HG02610 (cell line): ENCODE data around the gene MSMO1.
A peak's percentile ranks its signal among the peaks of the same experiment; 100 is the strongest.
"Not testable (repeated sequence)": the region's sequence is repeated elsewhere in the genome, so short reads cannot be mapped to it uniquely, and the experiment has no call there.

Experiments
- ATAC-seq: cut with Tn5 transposase; IDR thresholded peaks from one replicate; pipeline ENCODE4 v1.9.1; 2021; ENCODE audit warnings: mild to moderate bottlenecking, moderate library complexity; ENCODE audit not compliant: unreplicated experiment

Gene MSMO1

DNA sequence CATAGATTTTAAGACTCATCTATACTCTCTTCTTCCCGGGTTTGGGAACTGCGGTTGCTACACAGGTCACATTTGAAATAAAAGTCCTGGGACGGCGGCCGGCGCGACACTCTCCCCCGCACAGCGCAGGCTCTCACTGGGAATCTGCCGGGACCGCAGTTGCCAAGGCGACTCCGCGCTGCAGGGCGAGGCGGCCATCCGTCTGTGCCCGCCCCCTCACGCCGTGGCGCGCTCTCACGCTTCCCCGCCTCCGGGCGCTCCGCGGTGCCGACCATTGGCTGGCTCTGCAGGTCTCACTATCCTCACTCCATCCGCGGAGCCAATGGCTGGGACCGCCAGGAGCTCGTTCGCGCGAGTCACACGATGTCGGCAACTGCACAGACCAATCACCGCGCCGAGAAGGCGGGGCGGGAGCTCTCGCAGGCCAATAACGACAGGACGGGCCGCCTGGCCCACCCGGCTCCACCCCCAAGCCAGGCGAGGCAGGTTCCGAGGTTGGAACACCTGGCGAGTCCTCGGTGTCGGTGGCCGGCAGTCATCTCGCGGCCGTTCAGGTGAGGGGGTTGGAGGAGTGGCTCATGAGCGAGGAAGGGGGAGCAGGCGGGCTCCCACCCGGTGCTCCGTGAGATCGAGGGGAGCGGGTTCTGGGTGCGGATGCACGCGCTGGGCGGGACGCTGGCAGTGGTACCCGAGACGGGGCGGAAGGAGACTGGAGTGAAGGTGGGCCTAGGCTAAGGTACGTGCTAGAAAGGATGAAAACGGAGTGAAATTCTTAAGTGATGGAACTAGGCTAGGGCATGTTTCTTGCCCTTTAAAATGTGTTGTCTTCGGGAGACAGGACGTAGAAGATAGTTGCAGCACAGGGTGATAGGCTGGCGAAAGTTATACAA lies at the start of gene MSMO1:
Gene MSMO1, plus strand, starts transcription at position 459 of the 890 bp plus-strand sequence. CDS start 5,702 bp downstream, outside the sequence.
- peak; percentile 98 for ATAC-seq

DNA sequence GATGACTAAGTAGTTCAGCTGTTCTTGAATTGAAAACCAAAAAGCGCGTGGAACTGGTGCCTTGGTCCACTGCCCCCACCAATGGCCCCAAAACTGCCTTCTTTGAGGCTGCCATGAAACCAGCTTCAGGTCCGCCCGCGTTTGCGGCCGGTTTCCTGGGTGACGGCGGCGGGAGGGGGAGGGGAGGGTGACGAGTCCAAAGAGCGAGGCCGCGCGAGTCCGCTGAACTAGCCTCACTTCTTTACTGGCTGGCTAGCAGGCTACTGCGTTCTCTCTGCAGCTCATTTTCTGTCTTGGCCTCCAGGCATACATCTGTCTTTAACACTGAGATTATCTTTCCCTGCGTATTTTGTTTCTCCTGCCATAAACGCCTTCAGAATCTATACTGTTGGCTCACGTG lies 47.9 kb upstream of the MSMO1 start:
- ATAC-seq, result not testable (repeated sequence)

DNA sequence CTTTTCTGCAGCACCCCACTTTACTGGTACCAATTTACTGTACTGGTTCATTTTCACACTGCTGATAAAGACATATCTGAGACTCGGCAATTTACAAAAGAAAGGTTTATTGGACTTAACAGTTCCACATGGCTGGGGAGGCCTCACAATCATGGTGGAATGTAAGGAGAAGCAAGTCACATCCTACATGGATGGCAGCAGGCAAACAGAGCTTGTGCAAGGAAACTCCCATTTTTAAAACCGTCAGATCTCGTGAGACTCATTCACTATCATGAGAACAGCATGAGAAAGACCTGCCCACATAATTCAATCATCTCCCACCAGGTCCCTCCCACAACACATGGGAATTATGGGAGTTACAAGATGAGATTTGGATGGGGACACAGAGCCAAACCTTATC lies 42.8 kb upstream of the MSMO1 start:
- not testable (repeated sequence) for ATAC-seq

DNA sequence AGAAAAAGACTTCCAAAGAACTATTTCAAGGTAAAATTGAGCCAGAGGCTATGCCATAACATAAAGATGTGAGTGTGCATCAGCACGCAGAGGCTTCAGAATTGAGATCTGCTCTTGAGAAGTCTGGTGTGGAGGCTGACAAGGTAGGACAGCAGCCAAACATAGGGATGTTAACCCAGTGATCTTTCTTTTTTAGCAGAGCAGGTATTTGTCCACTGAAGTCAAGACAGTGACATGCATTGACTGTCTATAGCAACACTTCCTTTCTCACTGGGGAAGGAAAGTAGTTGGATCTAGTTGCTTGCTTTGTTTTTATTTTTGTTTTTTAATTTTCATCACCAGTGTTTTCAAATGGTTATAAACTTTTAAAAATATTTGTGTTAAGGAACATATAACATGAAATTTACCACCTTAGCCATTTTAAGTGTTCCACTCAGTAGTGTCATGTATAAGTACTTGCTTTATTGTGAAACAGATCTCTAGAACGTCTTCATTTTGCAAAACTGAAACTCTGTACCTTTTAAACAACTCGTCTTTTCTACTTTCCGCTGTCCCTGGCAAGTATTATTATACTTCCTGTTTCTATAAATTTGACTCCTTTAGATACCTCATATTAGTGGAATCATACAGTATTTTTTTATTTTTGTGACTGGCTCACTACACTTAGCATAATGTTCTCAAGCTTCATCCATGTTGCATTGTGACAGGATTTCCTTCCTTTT lies 40.7 kb upstream of the MSMO1 start:
- peak; percentile 68 for ATAC-seq

DNA sequence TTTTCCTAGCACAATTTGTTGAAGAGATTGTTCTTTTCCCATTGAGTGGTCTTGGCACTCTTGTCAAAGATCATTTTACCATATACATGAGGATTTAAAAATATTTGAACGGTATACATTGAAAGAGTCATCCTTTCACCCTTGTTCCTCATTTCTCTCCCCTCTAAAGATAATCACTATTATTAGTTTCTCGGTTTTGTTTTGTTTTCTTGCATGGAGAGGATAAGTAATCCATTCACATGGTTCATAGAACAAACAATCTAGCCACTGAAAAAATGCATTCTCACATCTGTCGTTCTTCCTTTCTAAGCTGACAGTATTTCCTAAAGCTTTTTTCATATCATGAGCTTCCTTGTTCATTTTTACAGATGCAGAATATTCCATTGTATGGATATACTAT lies 39.2 kb upstream of the MSMO1 start:
- no peak for ATAC-seq

DNA sequence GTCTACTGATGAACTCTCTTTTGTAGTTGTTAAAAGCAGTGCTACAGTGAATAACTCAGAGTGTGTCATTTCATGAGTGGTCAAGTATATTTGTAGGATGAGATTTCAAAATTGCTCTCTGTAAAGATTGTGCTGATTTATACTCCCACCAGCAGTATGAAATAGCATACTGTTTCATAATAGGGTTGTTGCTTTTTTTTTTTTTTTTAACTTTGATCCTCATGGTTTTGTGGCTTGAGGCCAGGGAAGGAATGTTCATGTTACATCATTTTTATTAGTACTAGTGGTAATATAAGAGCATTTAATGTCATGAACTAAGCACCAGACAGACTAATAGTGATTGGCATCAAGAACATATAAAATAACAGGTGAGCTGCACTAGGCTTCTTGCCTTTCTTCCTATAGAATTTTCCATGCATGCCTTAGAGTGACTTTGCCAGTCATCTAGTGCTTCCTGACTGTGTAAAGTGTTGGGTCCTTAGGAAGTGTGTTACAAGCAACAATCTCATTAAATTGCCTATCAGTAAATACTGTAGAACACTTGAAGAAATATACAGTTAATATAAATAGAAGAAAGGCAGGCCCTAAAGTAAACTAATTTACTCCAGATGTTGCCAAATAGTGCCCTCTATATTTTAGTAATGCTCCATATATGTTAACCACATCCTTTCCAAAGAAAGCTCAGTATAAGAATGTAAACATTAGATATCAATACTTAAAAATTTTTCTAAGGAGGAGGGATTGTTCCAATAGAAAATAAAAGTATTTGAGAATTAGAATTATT lies 38.6 kb upstream of the MSMO1 start:
- ATAC-seq, result no peak

DNA sequence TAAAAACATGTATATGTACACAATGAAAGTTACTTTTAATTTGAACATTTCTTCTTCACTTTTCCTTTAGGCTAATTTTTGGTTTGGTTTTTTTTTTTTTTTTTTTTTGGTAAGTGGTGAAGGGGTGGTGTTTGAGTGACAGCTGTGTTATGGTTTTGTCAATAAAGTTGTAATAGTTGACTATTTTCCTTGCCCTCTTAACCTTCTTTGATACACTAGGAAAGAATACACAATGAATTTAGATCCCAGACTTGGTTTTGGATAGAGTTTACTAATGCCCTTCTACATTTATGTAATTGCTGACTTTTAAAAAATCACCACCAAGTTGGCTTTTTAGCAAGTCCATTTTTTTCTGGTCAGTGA lies 38.1 kb upstream of the MSMO1 start:
- no peak for ATAC-seq

DNA sequence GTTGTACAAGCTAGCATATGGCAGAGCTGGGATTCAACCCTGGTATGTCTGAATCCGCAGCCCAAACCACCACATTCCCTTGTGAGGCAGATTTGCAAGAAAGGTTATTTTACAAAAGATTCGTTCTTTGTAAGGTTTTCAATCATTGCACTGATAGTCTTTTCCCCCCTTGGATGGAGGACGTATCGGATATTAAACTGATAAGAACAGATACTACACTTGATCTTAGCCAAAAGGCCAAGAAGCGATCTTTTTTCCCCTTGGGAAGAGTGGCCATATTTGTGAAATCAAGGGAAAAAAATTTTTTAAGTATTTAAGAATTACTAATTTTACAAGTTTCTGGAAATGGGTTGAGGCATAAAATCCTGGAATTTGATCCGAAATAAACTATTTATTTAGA lies 34.4 kb upstream of the MSMO1 start:
- no peak for ATAC-seq

DNA sequence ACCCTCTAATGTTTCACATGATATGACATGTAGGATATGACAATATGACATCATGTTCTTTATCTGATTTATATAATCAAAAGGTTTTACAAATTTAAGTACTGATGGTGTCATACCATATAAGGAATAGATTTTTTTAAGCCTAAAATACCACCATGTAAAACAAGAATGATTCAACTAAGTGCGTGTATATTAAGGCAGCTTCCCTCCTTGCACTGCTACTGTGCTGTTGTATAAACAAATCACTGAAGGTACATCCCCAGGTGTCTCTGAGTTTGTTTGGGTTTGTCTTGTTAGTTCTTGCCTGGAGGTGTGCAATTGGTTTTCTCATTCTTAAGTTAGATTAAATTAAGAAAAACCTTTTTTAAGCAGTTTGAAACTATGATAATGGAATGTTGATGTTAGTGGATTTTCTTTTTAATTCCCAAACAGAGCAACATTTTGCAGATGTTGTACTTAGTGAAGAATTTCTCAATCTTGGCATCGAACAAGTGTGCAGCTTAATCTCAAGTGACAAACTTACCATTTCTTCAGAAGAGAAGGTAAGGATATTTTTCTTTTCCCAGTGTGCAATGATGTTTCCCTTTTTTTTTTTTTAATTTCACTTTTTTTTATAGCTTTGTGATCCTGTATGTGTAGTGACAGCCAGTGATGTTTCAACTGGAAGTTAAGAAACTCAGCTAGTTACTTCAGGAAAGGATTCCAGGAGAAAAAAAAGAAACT lies 33.4 kb upstream of the MSMO1 start:
- no peak for ATAC-seq

DNA sequence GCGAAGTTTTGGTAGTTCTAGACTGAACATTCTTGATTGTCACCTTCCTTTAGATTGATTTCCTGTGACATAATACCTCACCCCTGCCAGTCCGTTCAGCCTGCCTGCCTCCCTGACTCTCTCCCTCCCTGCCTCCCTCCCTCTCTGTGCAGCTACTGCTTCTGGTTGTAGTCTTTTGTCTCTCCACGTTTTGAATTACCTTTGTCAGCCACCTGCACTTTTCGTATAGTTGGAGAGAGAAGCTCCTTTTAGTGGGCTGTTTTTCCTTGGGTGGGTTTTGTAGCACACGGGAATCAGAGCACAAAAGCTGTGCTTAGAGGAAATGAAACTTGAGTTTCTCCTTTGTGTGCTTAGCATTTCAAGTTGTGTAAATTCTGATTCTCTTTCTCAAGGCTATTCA lies 32.6 kb upstream of the MSMO1 start:
- peak; percentile 96 for ATAC-seq

DNA sequence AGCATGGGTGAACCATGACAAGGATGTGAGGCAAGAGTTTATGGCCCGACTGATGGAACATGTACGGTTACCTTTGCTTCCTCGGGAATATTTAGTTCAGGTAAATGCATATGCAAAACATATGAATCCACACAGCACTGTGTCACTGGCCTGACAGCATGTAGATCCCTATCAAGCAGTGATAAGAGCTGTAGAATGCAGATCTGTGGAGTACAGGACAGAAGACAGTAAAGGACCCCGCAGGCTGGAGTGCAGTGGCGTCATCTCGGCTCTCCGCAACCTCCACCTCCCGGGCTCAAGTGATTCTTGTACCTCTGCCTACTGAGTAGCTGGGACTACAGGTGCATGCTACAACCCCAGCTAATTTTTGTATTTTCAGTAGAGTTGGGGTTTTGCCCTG lies 29.8 kb upstream of the MSMO1 start:
- ATAC-seq, result no peak

DNA sequence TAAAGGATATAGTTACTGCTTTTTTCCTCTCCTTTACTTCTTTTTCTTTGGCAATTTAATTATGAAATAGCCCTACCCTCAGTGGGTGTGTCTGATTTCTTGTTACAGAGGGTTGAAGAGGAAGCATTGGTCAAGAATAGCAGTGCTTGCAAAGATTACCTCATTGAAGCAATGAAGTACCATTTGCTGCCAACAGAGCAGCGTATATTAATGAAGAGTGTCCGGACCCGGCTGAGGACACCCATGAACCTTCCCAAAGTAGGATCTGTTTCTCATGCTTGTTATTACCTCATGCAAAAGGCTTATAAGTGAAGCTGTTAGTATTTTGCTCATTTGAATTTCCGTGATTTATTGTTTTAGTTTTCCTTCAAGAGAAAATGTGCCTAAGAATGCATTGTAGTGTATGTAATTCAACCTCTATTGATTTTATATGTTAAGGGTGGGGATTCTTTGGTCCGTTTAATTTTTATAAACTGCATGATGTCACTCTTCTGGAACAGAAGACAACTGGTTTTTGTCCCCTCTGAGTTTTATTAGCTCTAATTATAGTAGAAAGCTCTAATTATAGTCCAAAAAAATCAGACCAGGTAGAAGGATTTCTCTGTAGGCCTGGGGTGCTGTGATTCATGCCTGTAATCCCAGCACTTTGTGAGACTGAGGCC lies 27.9 kb upstream of the MSMO1 start:
- ATAC-seq, result no peak

DNA sequence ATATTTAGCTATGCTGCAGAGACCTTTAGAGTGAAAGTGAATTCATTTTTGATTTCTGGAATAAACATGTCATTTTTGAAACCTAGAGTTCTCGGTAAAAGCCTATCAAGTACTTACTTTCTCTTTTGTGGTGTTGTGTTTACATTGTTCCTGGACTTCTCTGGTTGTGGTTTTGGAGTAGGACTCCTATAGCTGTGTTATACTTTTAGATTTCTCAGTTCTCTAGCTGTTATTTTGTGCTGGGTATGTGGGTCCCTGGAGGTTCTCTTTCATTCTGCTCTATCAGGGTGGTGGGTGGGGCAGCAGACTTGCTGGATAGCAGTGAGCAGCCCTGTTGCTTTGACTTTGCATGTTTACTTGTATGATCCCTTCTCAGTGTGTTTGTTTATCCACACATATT lies 25.6 kb upstream of the MSMO1 start:
- peak; percentile 88 for ATAC-seq

DNA sequence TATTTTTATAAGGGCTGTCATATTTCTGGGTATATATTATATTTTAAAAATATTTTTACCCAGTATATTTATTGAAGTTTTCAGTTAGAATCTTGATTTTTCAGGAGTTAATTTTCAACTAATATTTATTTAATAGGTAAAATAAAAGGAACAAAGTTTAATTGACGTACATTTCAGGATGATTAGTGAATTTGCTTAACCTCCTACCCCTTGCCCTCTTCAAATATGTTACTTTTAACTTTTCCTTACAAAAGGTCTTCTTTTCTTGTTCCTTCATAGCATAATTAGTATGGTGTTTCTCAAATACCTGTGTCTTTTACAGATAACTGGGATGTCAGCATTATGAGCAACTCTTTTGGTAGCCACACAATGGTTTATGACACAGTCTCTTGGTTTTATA lies 24.8 kb upstream of the MSMO1 start:
- ATAC-seq, result no peak

DNA sequence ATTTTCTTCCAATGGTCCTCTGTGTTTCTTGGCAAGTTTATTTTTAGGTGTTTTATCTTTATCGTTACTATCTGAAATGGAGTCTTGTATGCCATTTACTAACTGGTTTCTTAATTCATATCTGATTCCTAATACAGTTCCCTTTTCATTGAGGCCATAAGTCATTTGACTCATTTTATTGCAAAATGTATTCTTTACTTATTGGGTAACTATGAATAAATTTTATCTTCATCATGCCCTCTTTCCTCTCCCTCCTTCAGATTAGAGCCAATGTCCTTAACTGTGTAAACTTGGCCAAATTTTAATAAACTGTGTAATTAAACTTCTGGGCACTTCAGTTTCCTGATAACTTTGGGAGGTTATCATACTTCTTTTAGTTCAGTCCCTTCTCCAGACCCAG lies 19.3 kb upstream of the MSMO1 start:
- ATAC-seq, result no peak

DNA sequence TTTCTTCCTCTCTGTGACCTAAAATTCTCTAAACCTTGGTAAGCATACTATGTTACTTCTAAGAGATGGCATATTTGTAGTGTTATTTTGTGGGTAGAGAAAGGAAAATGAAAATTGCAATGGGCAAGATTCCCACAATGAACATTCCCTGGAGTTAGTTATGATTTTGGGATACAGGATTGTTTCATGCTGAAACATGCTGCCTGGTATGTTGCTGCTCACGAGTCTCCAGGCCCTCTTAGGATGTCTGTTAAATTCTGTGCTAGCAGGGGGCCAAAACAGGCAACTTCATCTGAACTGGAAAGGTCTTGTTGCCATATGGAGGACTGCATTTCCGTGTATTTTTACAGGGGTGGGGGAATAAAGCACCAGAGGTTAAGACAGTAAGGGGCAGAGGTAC lies 18.9 kb upstream of the MSMO1 start:
- no peak for ATAC-seq

DNA sequence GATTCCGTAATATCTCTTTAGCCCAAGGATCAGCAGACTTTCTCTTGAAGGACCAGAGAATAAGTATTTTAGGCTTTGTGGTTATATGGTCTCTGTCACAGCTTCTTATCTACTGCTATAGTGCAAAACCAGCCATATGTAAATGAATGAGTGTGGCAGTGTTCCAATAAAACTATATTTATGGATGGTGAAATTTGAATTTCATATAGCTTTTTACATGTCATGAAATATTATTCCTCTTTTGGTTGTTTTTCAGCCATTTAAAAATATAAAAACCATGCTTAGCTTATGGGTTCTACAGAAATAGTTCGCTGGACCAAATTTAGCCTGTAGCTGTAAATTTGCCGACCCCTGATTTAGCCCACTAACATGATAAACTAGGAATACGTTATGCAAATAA lies 18.0 kb upstream of the MSMO1 start:
- no peak for ATAC-seq

DNA sequence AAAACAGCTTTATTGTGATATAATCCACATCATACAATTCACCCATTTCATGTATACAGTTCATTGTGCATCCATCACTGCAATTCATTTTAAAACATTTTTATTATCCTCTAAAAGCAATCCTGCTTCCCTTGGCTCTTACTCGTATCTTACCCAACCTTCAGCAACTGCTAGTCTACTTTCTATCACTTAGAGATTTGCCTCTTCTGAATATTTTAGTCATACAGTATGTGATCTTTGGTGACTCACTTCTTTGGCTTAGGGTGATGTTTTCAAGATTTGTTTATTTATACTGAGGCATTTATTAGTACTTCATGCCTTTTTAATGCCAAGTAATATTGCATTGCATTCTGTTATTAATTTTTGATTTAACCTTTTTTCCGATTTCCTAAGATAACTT lies 15.0 kb upstream of the MSMO1 start:
- no peak for ATAC-seq

DNA sequence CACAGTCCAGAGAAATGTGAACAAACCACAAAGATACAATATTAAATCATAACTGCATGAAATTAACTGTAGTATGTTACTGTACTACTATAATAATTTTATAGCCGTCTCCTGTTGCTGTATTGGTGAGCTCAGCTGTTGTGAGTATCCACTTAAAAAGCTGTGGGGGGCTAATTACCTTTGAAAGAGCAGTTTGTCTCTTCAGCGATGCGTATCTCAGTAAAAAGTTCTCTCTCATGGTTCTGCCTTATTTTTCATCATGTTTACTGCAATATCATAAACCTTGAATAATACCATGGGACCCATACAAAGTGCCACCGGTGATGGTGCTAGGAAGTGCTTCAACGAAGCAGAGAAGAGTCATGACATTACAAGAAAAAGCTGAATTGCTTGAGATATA lies 8.4 kb upstream of the MSMO1 start:
- no peak for ATAC-seq

DNA sequence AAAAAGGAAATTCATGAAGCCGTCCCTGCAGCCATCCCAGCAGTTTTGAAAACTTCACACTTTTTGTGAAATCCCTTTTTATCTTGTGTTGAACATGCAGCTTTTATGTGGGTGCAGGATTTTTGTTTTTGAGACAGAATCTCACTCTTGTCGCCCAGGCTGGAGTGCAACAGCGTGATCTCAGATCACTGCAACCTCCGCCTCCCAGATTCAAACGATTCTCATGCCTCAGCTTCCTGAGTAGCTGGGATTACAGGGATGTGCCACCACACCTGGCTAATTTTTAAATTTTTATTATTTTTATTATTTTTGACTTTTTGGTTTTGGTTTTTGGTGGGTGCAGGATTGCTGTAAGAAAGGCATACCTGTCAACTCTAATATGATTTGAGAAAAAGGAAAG lies 8.0 kb upstream of the MSMO1 start:
- no peak for ATAC-seq
